MG63 (cell line): ENCODE measurements around the gene PRKCZ. TPM values are rescaled to one million over a fixed set of nuclear protein-coding genes. Genes with fewer than 3 reads are reported as not detected.

ENCODE experiments used
- DNase-seq: peaks from one replicate; pipeline ENCODE4 v3.0.0-alpha.2; 2020
- H3K27me3 ChIP-seq: fragments of 250-450 bp; sonication (Bioruptor Pico); 2 replicates; pipeline ENCODE4 v1.5.1; 2020; ENCODE audit warnings: mild to moderate bottlenecking, moderate library complexity
- H3K36me3 ChIP-seq: fragments of 250-450 bp; sonication (Bioruptor Pico); 2 replicates; pipeline ENCODE4 v1.5.1; 2020; ENCODE audit warnings: mild to moderate bottlenecking, moderate library complexity
- H3K4me3 ChIP-seq: fragments of 250-450 bp; sonication (Bioruptor Pico); 2 replicates; pipeline ENCODE4 v1.5.1; 2020; ENCODE audit warnings: mild to moderate bottlenecking, moderate library complexity
- H3K9me3 ChIP-seq: fragments of 250-450 bp; sonication (Bioruptor Pico); 2 replicates; pipeline ENCODE4 v1.5.1; 2020; ENCODE audit warnings: mild to moderate bottlenecking, moderate library complexity
- total RNA-seq: library from RNA; depleted of rRNA; stranded (reverse); fragments of >200 nt; shearing (Covaris generic); gene quantifications from 2 replicates; pipeline ENCODE4 v1.2.3, GENCODE V29; 2014; ENCODE audit warnings: low replicate concordance

Gene PRKCZ
- total RNA-seq, 1 experiment from 2014 or later: 5.3 TPM

DNA sequence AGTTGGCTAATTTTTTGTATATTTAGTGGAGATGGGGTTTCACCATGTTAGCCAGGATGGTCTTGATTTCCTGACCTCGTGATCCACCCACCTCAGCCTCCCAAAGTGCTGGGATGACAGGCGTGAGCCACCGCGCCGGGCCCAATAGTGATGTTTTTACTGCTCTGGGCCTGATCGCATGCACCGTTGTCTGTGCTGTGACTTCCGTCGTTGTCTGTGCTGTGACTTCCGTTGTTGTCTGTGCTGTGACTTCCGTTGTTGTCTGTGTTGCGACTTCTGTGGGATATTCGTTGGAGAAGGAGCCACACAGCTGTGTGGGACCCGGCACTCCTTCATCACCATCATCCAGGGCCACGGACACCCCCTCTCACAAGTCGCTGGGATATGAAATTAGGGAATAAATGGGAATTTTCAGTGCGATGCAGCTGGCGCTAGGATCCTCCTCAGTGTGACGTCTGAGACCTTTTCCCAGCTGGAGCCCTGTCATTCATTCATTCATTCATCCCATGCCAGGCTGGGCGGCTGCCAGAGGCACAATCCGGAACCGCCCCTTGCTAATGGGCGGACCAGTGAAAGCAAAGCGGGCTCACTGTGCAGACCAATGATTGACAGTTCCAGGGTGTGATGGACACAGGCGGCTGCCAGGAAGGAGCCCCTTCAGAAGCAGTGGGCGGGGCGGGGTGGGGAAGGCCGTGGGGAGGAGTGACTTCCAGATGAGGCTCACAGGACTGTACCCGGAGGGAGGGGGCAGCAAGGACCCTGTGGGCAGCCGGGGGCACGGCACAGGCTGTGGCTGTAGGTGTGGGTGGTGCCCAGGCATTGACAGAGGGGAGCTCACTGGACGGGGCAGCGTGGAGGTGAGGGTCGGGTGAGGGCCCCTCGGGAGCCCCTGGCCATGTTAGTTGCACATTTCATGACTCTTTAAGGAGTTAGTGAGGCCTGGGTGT is 48.9 kb downstream of the PRKCZ start:
- Histone ChIP-seq H3K9me3 (no peaks in the 10 kb centered on the region), H3K36me3 (no peaks in the 10 kb centered on the region), H3K4me3 (no peak overlapping the region), H3K27me3 (no peaks in the 10 kb centered on the region)
- no peak for DNase-seq

DNA sequence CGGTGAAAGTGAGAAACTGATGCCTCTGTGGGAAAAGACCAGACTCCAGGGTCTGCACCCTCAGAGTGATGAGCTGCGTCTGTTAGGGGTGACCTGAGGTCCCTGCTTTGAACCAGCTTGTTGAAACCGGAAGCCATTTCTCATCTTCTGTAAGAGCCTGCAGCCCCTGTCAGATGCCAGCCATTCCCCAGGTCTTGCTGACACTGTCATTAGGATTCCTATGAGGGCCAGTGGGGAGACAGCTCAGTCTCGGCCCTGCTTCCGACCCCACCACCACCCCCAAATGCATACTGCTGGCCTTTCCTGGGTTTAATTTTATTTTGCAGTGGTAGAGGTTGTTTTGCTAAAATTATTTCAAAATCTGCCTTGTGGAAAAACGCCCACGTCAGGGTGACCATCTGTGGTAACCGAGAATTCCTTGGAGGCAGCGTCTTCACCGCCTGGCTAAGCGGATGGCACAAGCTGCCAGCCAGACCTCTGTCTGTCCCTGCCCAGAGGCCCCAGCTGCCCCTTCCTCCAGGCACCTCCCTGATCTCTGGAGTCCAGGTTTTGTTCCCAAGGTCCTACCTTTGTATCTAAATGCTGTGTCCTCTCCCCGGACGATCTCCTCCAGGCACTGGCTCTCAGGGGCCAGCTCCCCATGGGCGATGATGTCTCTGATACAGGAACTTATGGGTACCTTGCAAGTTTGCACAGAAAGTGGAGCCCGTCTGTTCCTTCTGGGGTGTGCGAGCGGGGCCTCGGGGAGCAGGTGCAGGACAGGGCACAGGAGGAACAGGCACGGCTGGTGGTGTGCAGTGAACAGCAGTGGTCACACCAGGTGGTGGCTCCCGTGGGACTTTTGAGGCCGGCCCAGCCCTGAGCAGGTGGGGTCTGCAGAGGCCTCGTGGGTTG is 49.9 kb downstream of the PRKCZ start:
- no peaks in the 10 kb centered on the region for H3K9me3 ChIP-seq
- H3K27me3 ChIP-seq: no peaks in the 10 kb centered on the region
- H3K36me3 ChIP-seq: no peaks in the 10 kb centered on the region
- DNase-seq: no peak
- H3K4me3 ChIP-seq: no peak overlapping the region

DNA sequence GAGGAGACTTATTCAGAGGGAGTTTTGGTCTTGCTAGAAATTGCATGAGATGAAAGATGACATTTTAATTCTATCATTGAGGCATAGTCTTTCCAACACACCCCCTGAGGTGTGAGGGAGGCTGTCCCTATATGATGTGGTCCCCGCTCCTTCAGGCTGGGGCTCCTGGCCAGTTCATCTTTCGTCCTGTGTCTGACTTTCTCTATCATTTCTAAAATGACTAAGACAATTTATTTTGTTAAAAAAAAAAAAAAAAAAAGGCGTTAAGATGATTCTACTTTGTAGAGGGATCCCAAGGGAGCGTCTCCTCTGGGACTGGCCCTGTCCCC is 50.5 kb downstream of the PRKCZ start:
- Histone ChIP-seq H3K9me3 (no peaks in the 10 kb centered on the region), H3K27me3 (no peaks in the 10 kb centered on the region), H3K36me3 (no peaks in the 10 kb centered on the region), H3K4me3 (no peak overlapping the region)
- DNase-seq: no peak

DNA sequence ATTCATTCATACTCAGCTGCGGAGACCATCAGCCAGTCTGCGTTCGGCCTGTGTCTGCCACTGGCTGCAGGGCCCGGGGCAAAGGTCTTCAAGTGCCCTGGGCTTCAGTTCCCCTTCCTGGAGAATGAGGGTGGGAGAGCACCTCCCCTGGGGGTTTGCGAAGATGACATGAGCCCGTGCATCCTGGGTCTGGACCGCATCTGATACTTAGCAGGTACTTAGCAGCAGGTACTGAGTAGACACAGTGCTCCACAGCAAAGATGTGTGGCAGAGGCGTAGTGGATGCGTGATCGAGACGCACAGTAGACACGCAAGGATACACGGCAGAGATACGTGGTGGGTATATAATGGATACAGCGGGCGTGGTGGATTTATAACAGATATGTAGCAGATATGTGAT is 51.3 kb downstream of the PRKCZ start:
- H3K4me3 ChIP-seq: no peak overlapping the region
- H3K9me3 ChIP-seq: no peaks in the 10 kb centered on the region
- H3K36me3 ChIP-seq: no peaks in the 10 kb centered on the region
- DNase-seq: no peak
- H3K27me3 ChIP-seq: no peaks in the 10 kb centered on the region

DNA sequence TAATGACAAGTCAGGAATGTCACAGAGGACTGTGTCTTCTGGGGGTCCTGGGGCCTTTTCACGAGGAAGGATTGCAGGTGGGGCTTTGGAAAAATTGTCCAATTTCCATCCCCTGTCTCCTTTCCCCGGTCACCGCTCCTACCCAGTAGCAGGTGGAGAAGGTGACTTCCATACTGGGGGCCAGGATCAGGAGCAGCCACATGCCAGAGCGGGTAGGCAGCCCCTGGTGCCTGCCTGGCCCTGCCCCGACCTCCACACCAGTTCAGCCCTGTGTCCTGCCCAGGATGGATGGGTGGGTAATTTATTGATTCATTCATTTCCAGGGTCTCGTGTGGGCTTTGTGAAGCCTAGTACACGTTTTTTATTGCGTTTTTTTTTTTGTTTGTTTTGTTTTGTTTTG is 51.7 kb downstream of the PRKCZ start:
- H3K36me3 ChIP-seq: no peaks in the 10 kb centered on the region
- no peak for DNase-seq
- no peaks in the 10 kb centered on the region for H3K27me3 ChIP-seq
- H3K4me3 ChIP-seq: no peak overlapping the region
- H3K9me3 ChIP-seq: no peaks in the 10 kb centered on the region

DNA sequence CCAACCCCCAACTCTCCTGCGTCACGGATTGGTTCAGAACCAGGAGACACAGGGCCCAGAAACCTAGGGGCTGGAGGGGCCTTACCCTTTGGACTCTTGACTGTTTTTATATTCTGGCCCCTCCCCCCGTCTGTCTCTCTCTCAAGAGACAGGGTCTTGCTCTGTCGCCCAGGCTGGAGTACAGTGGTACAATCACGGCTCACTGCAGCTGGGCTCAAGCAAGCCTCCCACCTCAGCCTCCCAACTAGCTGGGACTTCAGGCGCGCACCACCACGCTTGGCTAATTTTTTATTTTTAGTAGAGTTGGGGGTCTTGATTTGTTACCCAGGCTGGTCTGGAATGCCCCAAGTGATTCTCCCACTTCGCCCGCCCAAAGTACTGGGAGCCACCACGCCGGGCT is 52.5 kb downstream of the PRKCZ start:
- DNase-seq: no peak
- Histone ChIP-seq H3K27me3 (no peaks in the 10 kb centered on the region), H3K9me3 (no peaks in the 10 kb centered on the region), H3K36me3 (no peaks in the 10 kb centered on the region), H3K4me3 (no peak overlapping the region)

DNA sequence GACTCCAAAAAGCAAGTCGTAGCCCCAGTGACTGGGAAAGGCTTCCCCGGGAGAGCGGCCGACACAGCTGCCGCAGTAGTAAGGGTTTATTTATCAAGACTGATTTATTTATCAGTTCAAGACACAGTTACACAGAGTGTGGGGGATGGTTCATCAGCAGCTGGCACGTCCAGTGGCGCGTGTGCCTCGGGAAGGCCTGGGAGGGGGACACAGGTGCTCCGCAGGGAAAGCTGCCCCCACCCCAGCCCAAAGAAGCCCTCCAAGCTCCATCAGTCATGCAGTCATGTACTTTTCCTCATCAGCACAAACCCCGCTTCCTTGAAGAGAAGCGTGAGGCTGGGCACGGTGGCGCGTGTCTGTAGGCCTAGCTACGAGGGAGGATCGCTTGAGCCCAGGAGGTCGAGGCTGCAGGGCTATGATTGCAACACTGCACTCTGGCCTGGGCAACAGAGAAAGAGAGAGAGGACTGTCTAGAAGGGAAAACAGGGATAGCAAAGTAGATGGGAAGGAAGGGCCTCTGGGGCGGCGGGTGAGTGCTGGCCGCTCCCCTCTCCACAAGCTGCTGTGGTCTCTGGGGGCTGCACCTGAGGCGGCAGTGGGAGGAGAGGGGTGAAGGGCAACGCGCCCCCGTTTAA is 53.2 kb downstream of the PRKCZ start:
- no peaks in the 10 kb centered on the region for H3K36me3 ChIP-seq
- no peak for DNase-seq
- H3K9me3 ChIP-seq: no peaks in the 10 kb centered on the region
- no peak overlapping the region for H3K4me3 ChIP-seq
- no peaks in the 10 kb centered on the region for H3K27me3 ChIP-seq

DNA sequence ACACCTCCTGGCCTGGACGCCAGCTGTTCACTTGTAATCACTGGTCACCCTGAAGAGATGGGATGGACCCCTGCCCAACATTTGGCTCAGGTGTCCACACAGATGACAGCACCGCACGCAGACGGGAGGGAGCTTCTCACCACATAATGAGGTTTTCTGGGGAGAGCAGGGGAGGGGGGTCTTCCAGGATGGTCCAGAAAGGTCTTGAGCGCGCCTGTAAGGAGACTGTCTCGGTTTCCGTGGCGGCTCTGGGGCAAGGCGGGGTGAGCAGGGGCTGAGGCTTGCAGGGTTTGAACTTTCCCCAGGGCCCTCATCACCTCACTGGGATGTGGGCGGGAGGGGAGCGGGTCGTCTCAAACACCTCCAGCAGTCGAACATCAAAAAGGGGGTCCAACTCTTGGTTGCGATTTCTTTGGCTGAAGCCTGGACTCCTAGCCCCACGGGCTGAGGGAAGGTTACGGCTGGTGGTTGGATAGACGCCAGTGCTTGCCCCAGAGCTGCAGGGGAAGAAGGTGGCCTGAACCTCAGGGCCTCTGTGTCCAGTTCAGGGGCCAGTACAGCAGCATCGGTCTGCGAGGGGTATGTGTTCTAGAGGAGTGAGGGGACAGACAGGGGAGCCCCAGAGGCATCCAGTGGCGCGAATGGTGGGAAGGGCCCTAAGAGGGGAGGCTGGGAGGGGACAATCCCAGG is 53.8 kb downstream of the PRKCZ start:
- DNase-seq: no peak
- H3K36me3 ChIP-seq: no peaks in the 10 kb centered on the region
- H3K9me3 ChIP-seq: no peaks in the 10 kb centered on the region
- H3K27me3 ChIP-seq: no peaks in the 10 kb centered on the region
- no peak overlapping the region for H3K4me3 ChIP-seq

DNA sequence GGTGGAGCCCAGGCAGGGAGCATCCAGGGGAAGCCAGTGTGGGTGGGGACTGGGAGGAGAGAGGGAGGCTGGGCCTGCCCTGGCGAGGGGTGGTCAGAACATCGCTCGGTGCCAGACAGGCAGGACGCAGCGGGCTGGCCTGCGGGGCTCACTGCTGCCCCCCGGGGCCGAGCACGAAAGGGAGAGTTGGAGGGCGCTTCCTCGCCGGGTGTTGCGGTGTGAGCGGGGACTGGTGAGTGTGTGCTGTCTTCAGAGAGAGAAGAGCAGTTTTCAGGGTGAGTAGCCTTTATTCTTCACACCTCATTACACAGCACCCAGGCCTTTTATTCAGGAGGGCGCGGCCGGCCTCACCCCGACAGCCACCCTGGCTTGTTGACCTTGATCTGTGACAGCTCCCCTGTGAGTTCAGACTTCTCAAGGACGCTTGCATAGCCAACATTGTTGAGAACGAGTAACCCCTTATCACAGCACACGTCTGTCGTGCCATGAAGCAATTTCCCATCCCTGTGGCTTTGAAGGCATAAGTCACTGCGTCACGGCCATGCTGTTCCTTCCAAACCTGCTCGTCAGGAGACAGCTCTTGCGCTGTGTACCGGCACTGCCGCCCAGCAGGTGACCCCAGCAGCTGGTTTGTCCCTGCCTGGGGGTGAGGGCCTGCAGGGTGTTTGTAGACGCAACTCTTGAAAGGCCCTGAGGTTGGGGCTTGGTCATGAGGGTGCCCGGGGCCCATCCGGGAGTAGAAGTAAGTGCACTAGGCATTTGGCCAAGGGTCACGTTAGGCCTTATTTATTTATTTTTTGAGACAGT is 54.6 kb downstream of the PRKCZ start:
- no peaks in the 10 kb centered on the region for H3K9me3 ChIP-seq
- no peak for DNase-seq

DNA sequence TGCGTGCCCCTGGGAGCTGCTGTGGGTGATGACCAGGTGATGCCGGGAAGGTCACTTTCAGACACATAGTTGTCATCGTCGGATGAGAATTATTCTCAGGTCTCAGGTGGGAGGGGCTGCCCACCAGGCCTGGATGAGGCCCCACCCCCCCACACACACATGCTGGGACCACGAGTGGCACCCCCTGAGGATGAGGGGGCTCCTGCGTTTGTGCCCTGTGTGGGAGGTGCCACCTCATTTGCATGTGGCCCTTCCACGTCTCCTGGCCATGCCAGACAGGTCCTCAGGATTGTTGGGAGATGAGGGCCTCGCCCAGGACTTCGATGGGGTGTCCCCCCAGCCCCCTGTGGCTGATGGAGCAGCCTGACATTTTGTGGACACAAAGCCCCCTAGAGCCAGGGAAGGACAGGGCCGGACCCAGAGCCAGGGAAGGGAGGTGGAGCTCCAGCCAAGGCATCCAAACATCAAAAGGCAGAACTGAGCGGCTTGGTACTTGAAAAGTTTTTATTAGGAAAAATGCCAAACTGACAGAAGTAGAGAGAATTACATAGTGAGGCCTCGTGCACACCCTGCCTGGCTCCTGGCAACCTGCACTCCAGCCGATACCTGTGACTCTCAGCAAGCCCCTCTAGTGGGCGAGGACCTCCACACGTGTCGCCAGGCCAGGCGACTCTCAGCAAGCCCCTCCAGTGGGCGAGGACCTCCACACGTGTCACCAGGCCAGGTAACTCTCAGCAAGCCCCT is 55.7 kb downstream of the PRKCZ start:
- Histone ChIP-seq H3K4me3 (no peak overlapping the region), H3K9me3 (no peaks in the 10 kb centered on the region), H3K36me3 (no peaks in the 10 kb centered on the region), H3K27me3 (no peaks in the 10 kb centered on the region)
- DNase-seq: no peak

More for the DNA sequence above, 54.6 kb downstream of the PRKCZ start:
- Histone ChIP-seq H3K4me3 (no peak overlapping the region), H3K27me3 (no peaks in the 10 kb centered on the region), H3K36me3 (no peaks in the 10 kb centered on the region)

DNA sequence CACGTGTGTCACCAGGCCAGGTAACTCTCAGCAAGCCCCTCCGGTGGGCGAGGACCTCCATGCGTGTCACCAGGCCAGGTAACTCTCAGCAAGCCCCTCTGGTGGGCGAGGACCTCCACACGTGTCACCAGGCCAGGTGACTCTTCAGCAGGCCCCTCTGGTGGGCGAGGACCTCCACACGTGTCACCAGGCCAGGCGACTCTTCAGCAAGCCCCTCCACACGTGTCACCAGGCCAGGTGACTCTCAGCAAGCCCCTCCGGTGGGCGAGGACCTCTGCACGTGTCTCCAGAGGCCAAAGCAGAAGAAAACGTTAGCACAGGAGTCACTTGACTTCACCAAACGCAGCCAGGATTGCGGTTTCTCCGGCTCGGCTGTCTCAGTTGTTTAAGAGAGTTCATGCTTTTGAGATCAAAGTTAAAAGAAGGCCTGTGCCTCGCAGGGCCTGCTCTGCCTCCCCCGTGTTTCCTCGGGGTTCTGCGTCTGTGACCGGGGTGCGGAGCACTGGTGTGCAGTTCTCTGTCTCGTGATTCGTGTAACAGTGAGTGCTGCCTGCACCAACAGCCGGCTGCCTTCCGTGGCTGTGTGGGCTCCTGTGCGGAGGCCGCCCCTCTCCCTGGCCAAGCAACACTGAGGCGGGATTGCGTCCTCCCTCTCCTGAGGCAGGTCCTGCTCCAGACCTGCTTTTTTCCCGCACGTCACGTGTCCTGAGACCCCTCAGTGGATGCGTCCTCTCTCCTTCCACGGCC is 56.6 kb downstream of the PRKCZ start:
- H3K27me3 ChIP-seq: no peaks in the 10 kb centered on the region
- no peaks in the 10 kb centered on the region for H3K36me3 ChIP-seq
- no peak for DNase-seq
- H3K9me3 ChIP-seq: no peaks in the 10 kb centered on the region
- no peak overlapping the region for H3K4me3 ChIP-seq

DNA sequence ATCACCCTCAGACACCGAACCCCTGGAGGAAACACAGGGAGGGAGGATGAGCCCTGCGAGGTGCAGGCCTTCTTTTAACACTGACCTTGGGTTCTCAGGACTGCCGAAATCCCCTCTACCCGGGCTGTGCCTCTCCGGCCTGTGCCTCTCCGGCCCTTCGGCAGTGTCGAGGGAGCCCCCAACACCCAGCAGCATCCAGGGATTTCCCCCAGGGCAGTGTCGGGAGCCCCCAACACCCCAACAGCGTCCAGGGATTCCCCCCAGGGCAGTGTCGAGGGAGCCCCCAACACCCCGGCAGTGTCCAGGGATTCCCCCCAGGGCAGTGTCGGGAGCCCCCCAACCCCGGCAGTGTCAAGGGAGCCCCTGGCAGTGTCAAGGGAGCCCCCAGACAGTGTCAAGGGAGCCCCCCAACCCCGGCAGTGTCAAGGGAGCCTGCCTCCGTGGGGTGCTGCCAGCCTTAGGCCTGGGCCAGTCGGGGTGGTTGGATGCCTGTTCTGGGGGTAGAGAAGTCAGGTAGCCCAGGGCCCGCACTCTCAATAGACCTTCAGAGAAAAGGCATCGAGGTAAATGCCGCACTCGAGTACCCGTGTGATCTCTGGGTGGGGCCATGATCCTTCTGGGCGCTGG is 57.5 kb downstream of the PRKCZ start:
- DNase-seq: no peak
- no peak overlapping the region for H3K4me3 ChIP-seq
- no peaks in the 10 kb centered on the region for H3K9me3 ChIP-seq
- no peaks in the 10 kb centered on the region for H3K36me3 ChIP-seq
- no peaks in the 10 kb centered on the region for H3K27me3 ChIP-seq

DNA sequence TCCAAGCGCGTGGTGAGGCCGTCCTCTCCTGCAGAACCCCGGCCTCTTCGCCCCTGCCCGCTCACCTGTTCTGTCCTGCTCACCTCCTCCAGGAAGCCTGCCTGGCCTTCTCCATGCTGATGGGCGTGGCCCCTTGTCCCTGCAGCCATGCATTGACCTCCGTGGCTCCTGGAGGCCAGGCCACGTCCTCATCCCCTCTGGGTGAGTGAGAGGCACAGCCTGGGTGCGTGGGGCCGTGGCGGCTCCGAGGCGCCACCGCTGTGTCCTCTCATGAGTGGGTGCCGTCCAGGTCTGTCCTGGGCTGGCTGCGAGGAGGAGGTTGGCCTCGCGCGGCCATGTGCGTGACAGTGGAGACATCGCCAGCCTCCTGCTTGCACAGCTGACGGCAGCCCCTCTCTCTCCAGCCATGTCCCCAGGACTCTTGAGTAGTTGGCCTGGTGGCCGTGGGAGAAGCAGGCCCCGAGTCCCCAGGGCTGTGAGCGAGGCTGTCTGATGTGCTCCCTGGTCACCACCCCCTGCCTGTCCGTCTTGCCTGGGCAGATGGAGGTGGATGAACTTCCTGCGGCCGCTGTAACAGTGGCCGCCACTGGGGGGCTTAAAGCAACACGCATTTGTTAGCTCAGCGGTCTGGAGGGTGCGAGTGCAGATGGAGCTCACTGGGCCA is 58.1 kb downstream of the PRKCZ start:
- DNase-seq: peak; percentile 31
- H3K4me3 ChIP-seq: no peak overlapping the region
- no peaks in the 10 kb centered on the region for H3K36me3 ChIP-seq
- no peaks in the 10 kb centered on the region for H3K27me3 ChIP-seq
- H3K9me3 ChIP-seq: no peaks in the 10 kb centered on the region
